AG10803 (cell line): ENCODE data around the gene TSPAN3.

ENCODE experiments used
- DNase-seq: peaks from one replicate; pipeline ENCODE4 v3.0.0; 2010; ENCODE audit warnings: low read depth
- H3K4me3 ChIP-seq: 2 replicates; pipeline ENCODE4 v1.5.1; 2011; ENCODE audit warnings: mild to moderate bottlenecking, low read length, control low read depth
- CTCF ChIP-seq: conservative IDR thresholded peaks from 2 replicates; pipeline ENCODE4 v1.5.1; 2011; ENCODE audit warnings: mild to moderate bottlenecking, low read length, control low read depth, inconsistent platforms

Gene TSPAN3

GRCh38 chr15:77111789-77112188 lies 40.9 kb upstream of the TSPAN3 start:
- TF ChIP-seq CTCF: no peak
- no peak for DNase-seq
- H3K4me3 ChIP-seq: no peak overlapping the region

GRCh38 chr15:77107531-77108355 lies 36.8 kb upstream of the TSPAN3 start:
- peak; percentile 53 for DNase-seq
- TF ChIP-seq CTCF: peak; percentile 79
- no peak overlapping the region for H3K4me3 ChIP-seq

GRCh38 chr15:77107068-77107467 lies 36.2 kb upstream of the TSPAN3 start:
- TF ChIP-seq CTCF: no peak
- DNase-seq: peak; percentile 91
- no peak overlapping the region for H3K4me3 ChIP-seq

- TF ChIP-seq CTCF: no peak
- DNase-seq: peak; percentile 76
Observed at GRCh38 chr15:77104155-77104554, 33.2 kb upstream of the TSPAN3 start.

GRCh38 chr15:77099741-77100463 lies 29.0 kb upstream of the TSPAN3 start:
- DNase-seq: no peak
- H3K4me3 ChIP-seq: no peak overlapping the region
- no peak for TF ChIP-seq CTCF

More at GRCh38 chr15:77104155-77104554, 33.2 kb upstream of the TSPAN3 start:
- H3K4me3 ChIP-seq: no peak overlapping the region

GRCh38 chr15:77098572-77098971 lies 27.7 kb upstream of the TSPAN3 start:
- DNase-seq: no peak
- H3K4me3 ChIP-seq: no peak overlapping the region
- no peak for TF ChIP-seq CTCF

- no peak for DNase-seq
- no peak overlapping the region for H3K4me3 ChIP-seq
- no peak for TF ChIP-seq CTCF
Observed at GRCh38 chr15:77097921-77098320, 27.0 kb upstream of the TSPAN3 start.
